NT2/D1 (cell line): Measurements from ENCODE around the gene SLC46A1.

Experiments
- DNase-seq: peaks from one replicate; pipeline ENCODE4 v3.0.0-alpha.2; 2011; ENCODE audit warnings: low read depth, low spot score
- H3K27me3 ChIP-seq: 2 replicates; pipeline ENCODE4 v1.6.0; 2011; ENCODE audit warnings: mild to moderate bottlenecking; ENCODE audit not compliant: insufficient read length, insufficient read depth
- H3K36me3 ChIP-seq: 2 replicates; pipeline ENCODE4 v1.6.1; 2011; ENCODE audit warnings: mild to moderate bottlenecking, low read length, mixed read lengths; ENCODE audit not compliant: insufficient read depth, insufficient read length
- H3K4me1 ChIP-seq: 2 replicates; pipeline ENCODE4 v1.5.1; 2011; ENCODE audit not compliant: insufficient read depth, insufficient read length
- H3K4me3 ChIP-seq: 2 replicates; pipeline ENCODE4 v1.5.1; 2011; ENCODE audit warnings: low read depth; ENCODE audit not compliant: insufficient read length
- H3K9ac ChIP-seq: 2 replicates; pipeline ENCODE4 v1.6.0; 2011; ENCODE audit warnings: low read depth; ENCODE audit not compliant: insufficient read length
- H3K9me3 ChIP-seq: 2 replicates; pipeline ENCODE4 v1.5.1; 2011; ENCODE audit warnings: mild to moderate bottlenecking, low read length; ENCODE audit not compliant: insufficient read depth
- SUZ12 ChIP-seq: IDR thresholded peaks from 2 replicates; pipeline ENCODE4 v1.6.1; 2011; ENCODE audit not compliant: insufficient read length, insufficient read depth; ENCODE audit errors: extremely low read depth
- YY1 ChIP-seq: IDR thresholded peaks from 2 replicates; pipeline ENCODE4 v1.6.1; 2011; ENCODE audit not compliant: insufficient read length, insufficient read depth
- ZNF274 ChIP-seq: IDR thresholded peaks from 2 replicates; pipeline ENCODE4 v1.6.1; 2011; ENCODE audit warnings: mild to moderate bottlenecking, low read depth, low read length

SLC46A1 gene

DNA sequence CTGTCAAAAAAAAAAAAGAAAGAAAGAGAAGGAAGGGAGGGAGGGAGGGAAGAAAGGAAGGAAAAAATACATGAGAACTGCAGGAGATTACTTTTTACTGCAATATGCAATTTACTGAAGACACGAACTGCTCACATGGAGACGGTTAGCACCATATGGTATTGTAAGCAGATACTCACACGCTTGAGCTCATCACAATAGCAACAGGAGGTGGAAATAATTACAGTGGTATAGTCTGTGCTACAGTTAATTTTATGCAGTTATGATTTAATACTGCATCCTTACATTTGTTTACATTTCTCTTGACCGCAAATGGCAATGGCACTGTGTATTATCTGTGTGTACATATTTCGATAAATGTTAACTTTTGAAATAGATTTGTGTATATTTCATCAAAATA, 21.4 kb upstream of the SLC46A1 start:
- Histone ChIP-seq H3K27me3 (no peaks in the 10 kb centered on the region), H3K4me1 (no peaks in the 10 kb centered on the region), H3K36me3 (no peaks in the 10 kb centered on the region), H3K4me3 (no peak overlapping the region), H3K9me3 (no peaks in the 10 kb centered on the region), H3K9ac (no peak overlapping the region)
- DNase-seq = no peak
- TF ChIP-seq ZNF274 (no peak), SUZ12 (no peak), YY1 (no peak)

DNA sequence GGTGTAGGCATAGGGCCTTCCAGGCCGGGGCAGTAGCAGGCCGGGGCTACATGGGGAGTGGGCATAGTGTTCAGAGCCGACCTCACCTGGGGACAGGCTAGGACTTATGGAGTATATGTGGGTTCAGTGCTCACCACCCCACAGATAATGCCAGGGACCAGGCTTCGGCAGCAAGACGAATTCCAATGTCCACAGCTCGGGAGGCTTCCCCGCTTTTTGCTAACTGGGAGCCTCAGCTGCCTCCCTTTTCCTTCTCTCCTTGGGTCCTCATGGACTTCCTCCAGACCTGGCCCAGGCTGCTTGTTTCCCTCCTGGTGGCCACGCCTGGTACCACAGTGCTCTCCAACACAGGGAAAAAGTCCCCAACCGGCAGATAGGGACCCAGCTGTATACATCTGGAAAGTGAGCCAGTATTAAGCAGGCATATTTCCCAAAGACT, 20.1 kb upstream of the SLC46A1 start:
- no peaks in the 10 kb centered on the region for H3K4me1 ChIP-seq
- H3K36me3 ChIP-seq = no peaks in the 10 kb centered on the region
- no peaks in the 10 kb centered on the region for H3K27me3 ChIP-seq
- DNase-seq = no peak
- no peak overlapping the region for H3K4me3 ChIP-seq
- no peak overlapping the region for H3K9ac ChIP-seq
- TF ChIP-seq SUZ12 (no peak), YY1 (no peak), ZNF274 (no peak)
- no peaks in the 10 kb centered on the region for H3K9me3 ChIP-seq

DNA sequence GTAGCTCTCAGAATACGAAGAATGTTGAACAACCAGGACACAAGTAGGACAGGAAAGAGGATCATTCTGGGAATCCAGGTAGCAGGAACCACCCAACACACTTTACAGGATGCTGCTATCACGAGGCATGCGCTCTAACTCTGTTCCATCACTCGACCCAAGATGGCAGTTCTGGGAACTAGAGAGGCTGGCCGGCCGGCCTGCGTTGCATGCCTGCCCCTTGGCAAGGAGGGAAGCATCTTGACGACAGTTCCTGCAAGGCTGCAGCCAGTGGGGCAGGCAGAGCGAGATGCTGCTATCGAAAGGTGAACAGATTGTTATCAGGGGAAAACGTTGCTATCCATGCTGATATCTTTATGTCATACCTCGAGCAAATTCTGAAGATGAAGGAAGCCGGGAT, 19.2 kb upstream of the SLC46A1 start:
- Histone ChIP-seq H3K9ac (no peak overlapping the region), H3K27me3 (no peaks in the 10 kb centered on the region), H3K4me3 (no peak overlapping the region), H3K9me3 (no peaks in the 10 kb centered on the region), H3K36me3 (no peaks in the 10 kb centered on the region), H3K4me1 (no peaks in the 10 kb centered on the region)
- no peak for DNase-seq
- TF ChIP-seq SUZ12 (no peak), YY1 (no peak), ZNF274 (no peak)

DNA sequence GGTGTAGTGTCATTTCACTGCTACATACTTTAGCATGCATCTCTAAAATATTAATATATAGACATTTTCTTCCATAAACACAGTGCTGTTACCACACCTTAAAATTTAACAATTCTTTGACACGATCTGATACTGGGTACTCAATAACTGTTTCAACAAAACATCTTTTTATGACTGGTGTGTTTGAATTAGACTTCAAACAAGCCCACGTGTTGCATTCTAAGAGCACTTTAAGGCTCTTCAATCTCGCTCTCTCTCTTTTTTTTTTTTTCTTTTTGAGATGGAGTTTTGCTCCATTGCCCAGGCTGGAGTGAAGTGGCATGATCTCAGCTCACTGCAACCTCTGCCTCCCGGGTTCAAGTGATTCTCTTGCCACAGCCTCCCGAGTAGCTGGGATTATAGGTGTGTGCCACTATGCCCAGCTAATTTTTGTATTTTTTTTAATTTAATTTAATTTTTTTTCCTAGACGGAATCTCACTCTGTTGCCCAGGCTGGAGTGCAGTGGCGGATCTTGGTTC, 15.8 kb upstream of the SLC46A1 start:
- H3K27me3 ChIP-seq = no peaks in the 10 kb centered on the region
- H3K9me3 ChIP-seq = no peaks in the 10 kb centered on the region
- H3K4me1 ChIP-seq = no peaks in the 10 kb centered on the region
- no peaks in the 10 kb centered on the region for H3K36me3 ChIP-seq
- TF ChIP-seq SUZ12 (no peak), ZNF274 (no peak), YY1 (no peak)
- H3K4me3 ChIP-seq = no peak overlapping the region
- H3K9ac ChIP-seq = no peak overlapping the region
- no peak for DNase-seq

DNA sequence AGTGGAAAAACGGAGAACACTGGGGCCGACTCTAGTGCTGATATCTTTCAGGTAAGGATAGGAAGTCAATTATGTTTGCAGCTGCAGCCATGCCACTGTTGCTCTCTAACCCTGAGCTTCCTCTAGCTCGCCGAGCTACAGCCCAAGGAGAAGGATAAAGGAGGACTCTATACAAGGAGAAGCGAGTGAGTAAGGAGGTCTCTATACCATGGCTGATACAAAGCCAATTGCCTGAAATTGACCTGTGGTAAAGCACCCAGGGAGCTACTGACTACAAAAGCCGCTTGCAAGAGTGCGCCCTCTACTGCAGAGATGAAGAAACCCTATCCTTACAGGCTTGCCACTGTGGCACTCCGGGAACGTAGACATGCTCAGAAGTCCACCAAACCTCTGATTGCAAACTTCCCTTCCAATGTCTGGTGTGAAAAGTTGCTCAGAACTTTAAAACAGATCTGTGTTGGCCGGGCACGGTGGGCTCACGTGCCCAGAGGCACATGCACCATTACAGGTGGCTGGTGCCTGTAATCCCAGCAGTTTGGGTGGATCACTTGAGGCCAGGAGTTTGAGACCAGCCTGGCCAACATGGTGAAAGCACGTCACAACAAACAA, 10.8 kb upstream of the SLC46A1 start:
- no peaks in the 10 kb centered on the region for H3K4me1 ChIP-seq
- no peaks in the 10 kb centered on the region for H3K27me3 ChIP-seq
- no peak overlapping the region for H3K9ac ChIP-seq
- no peaks in the 10 kb centered on the region for H3K36me3 ChIP-seq
- no peaks in the 10 kb centered on the region for H3K9me3 ChIP-seq
- H3K4me3 ChIP-seq = no peak overlapping the region
- TF ChIP-seq YY1 (no peak), SUZ12 (no peak)
- DNase-seq = no peak

DNA sequence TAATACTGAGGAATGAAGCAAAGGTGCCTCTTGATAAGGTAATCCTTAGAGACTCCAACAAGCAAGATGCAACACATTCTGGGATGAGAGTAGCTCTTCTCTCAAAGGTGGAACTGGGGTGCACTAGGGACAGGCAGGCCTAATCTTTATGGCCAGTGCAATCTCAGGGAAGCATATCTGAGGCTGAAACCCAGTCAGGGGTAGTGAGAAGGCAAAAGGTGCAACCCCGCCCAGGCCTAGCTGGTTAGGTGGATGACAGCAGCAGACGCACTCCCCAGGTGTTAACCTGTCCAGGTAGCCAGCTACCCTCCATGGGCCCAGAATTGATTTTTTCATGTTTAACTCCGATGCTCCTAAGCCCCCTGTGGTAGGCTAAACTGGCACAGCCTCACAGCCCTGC, 9.9 kb upstream of the SLC46A1 start:
- H3K4me3 ChIP-seq = no peak overlapping the region
- no peaks in the 10 kb centered on the region for H3K36me3 ChIP-seq
- H3K4me1 ChIP-seq = no peaks in the 10 kb centered on the region
- no peak for DNase-seq
- H3K27me3 ChIP-seq = no peaks in the 10 kb centered on the region
- no peak for TF ChIP-seq SUZ12
- TF ChIP-seq ZNF274 = no peak
- no peak for TF ChIP-seq YY1
- no peaks in the 10 kb centered on the region for H3K9me3 ChIP-seq
- H3K9ac ChIP-seq = no peak overlapping the region

DNA sequence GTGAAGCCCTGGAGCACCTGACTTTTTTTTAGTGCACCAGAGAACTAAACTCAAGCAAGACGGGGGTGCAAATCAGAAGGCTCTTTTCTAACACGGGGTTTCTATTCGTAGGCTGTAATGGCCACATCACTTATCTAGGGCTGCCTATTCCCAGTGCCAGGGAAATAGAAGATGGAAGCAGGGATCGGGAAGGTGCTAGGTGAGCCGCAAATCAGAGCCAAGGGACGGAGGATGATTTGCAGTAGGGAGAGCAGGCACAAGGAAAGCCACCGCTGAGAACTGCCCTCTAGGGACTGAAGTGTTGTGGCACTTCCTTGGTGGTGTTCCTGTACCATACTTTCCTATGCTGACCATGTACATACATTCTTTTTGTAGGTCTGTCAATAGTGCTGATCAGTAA, 7.8 kb upstream of the SLC46A1 start:
- Histone ChIP-seq H3K36me3 (no peaks in the 10 kb centered on the region), H3K9me3 (no peaks in the 10 kb centered on the region), H3K27me3 (no peaks in the 10 kb centered on the region), H3K4me1 (no peaks in the 10 kb centered on the region), H3K4me3 (no peak overlapping the region), H3K9ac (no peak overlapping the region)
- TF ChIP-seq ZNF274 (no peak), YY1 (no peak), SUZ12 (no peak)
- no peak for DNase-seq
